Suppressor macrophage (primary cell): ENCODE measurements around the gene JOSD1.
A peak's percentile ranks its signal among the peaks of the same experiment; 100 is the strongest.

Experiments used
- DNase-seq, 4 experiments: peaks; one replicate each; pipeline ENCODE4 v3.0.0-alpha.2; 2020 to 2022

The JOSD1 gene

GRCh38 chr22:38712486-38713207, 11.9 kb upstream of the JOSD1 start:
- no peak for DNase-seq

DNA sequence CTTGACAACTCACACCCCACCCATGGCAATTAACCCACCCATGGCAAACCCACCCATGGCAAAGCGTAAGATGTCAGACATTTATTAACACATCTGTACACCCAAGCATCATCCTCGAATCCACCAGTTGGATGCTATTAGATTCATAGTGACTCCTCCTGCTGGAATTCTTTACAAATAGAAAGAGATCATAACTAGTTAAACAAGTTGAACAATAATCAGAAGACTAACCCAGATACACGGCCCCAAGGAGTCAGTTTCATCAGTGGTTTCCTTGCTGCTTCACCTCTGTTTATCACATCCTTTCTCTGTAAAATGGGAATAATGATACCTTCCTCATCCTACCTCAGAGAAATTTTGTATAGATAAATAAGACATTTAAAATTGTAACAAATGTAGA, 10.1 kb upstream of the JOSD1 start:
- no peak for DNase-seq

DNA sequence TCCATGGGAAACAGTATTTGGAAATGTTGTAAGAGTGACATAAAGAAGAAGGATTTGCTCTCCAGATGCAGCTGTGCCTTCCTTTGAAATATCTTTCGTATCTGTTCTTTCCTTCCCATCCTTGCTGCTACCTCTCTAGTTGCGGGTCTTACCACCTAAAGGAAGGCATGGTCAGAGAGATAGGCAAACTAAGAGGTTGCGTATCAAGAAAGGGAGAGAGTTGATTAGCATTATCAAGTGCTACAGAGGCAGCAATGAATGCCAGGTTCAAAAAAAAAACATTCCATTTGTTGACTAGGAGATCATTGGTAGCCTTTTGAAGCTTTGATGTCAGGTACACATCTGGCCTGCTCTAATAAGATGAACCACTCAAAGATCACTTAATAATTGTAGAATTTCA, 9.6 kb upstream of the JOSD1 start:
- no peak for DNase-seq

GRCh38 chr22:38709306-38709705, 8.6 kb upstream of the JOSD1 start:
- DNase-seq = no peak

- DNase-seq = no peak
These were observed 7.2 kb upstream of the JOSD1 start for GRCh38 chr22:38707984-38708383.

DNA sequence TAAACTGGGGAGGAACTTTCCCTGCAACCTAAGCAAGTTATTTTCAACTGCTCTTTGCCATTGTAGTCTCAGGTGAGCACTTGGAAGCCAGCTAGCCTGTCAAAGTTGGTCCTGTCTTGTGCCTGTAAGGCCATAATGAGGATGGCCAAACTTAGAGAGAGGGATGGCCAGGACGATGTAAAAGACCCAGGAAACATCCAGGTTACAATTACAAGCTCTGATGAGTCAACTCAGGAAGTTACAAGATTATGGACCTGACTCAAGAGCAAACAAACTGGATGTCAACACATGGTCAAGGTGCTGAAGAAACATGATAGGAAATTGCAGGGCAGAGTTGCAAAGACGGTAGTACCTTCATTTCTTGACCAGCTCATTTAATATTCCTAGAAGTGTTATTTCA, 6.6 kb upstream of the JOSD1 start:
- DNase-seq = peak in 2 of 4 experiments; percentile 28 to 47

- DNase-seq = no peak
These were observed 6.1 kb upstream of the JOSD1 start for GRCh38 chr22:38706901-38707195.

DNA sequence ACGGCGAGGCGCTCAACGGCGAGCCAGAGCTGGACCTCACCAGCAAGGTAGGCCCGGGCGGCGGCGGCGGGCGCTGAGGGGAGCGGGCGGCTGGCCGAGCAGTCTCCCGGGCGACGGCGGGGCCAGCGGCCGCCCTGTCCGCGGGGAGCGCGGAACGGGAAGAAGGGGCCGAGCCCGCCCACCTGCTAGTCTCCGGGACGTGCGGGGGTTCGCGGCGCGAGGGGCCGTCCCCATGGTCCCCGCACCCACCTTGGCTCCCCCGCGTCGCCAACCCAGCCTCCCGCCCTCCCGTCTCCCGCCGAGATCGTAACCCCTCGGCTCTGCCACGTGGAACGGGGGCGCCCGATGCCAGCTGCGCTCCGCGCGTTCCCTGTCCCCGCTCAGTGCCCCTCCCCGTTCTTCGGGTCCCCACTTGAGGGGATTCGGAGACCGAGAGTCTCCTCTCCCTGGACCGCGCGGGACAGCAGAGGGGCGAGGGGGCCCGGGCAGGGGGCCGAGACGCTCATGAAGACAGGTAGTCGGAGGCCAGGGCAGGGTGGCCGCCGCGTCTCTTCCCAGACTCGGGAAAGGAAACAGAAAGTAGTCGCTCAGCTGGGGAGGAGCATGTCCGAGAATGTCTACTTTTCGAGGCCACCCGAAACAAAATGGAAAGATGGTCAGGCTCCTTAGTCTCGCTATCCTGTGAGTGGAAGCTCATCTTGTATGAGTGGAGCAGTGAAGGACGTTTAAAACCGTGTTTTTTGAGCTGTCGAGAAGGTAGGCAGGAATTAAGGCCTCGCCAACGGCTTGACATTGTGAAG, 5.6 kb upstream of the JOSD1 start:
- peak in 3 of 4 experiments; percentile 42 to 70 (median 48) for DNase-seq

- DNase-seq = peak; percentile 99 to 100 (median 100)
These were observed 4.7 kb upstream of the JOSD1 start, which contains the start of gene GTPBP1 for GRCh38 chr22:38705235-38706100. Gene GTPBP1 (plus strand): TSS chr22:38705944. CDS start chr22:38705956, 12 bp downstream.

- peak in 1 of 4 experiments; percentile 19 for DNase-seq
These were observed 4.0 kb upstream of the JOSD1 start for GRCh38 chr22:38704654-38705234.

- DNase-seq = peak; percentile 81 to 93 (median 88)
These were observed 414 bp downstream of the JOSD1 start for GRCh38 chr22:38700270-38700788.

- DNase-seq = peak in 1 of 4 experiments; percentile 39
These were observed 959 bp downstream of the JOSD1 start for GRCh38 chr22:38699784-38700183.

GRCh38 chr22:38699143-38699542, 1.6 kb downstream of the JOSD1 start:
- DNase-seq = no peak

DNA sequence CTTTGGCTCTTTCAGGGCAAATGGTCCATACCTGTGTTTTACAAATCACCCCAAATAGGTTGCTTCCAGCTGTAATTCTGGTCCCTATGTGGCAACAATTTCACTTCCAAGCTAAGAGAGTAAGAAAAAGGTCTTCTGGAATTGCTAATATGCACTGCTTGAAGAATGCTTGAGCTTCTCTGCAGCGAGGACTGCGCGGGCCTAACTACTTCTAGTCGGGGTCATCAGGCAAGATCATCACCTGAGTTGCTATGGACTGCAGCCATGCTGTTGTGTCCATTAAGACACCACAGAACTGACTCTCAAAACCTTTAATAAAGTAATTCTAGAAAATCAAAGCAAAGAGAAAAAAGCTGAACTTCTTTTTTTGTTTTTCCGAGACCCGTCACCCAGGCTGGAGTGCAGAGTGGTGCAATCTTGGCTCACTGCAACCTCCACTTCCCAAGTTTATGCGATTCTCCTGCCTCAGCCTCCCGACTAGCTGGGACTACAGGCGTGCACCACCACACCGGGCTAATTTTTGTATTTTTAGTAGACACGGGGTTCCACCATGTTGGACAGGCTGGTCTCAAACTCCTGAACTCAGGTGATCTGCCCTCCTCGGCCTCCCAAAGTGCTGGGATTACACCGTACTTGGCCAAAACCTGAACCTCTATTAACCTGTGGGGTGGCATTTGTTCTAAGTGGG, 2.2 kb downstream of the JOSD1 start:
- no peak for DNase-seq

DNA sequence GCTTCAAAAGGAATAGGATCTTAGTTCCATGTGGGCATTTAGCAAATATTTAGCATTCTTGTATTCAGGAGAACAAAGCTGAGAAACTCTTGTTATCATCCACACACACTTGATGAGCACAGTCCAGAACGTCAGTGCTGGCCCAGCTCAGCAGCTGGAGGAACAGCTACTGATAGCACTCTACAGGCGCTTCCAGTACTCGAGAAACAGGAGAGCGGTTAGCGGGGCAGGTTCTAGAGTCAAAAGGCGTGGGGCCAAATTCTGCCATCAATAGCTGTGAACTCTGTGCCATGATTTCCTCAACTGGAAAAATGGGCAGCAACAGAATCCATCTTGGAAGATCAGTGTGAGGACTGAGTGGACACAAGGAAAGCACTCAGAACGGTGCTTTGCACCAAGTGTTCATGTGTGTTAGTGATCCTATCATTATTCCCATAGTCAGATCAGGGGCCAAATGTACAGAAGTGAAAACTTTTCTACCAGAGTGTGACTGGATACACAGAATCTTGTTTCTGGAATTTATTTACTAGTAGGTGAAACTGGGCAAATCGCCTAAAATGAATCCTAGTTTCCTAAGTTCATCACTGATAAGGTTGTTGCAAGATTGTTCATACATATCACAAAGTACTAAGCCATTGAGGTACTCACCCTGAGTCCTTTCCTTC, 3.2 kb downstream of the JOSD1 start:
- no peak for DNase-seq

- peak; percentile 56 to 82 (median 66) for DNase-seq
These were observed 3.9 kb downstream of the JOSD1 start for GRCh38 chr22:38696606-38697424.

- DNase-seq = peak in 2 of 4 experiments; percentile 53 to 72
These were observed 5.8 kb downstream of the JOSD1 start for GRCh38 chr22:38694940-38695339.

- DNase-seq = no peak
These were observed 6.7 kb downstream of the JOSD1 start for GRCh38 chr22:38694049-38694448.

- DNase-seq = no peak
These were observed 11.1 kb downstream of the JOSD1 start for GRCh38 chr22:38689651-38690050.

- no peak for DNase-seq
These were observed 15.0 kb downstream of the JOSD1 start for GRCh38 chr22:38685761-38686160.
